HL-60 (cell line): ENCODE data around the gene KRT75.

Source experiments
- CTCF ChIP-seq: IDR thresholded peaks from one replicate; pipeline ENCODE4 v1.5.1; 2011; ENCODE audit warnings: low read length, control low read depth, inconsistent platforms; ENCODE audit not compliant: insufficient read depth
- POLR2AphosphoS5 ChIP-seq: IDR thresholded peaks from 2 replicates; pipeline ENCODE4 v1.6.1; 2012; ENCODE audit warnings: low read depth
- REST ChIP-seq: IDR thresholded peaks from 2 replicates; pipeline ENCODE4 v1.6.1; 2012; ENCODE audit warnings: low read depth; ENCODE audit not compliant: insufficient replicate concordance

- no peak for TF ChIP-seq CTCF
- no peak for TF ChIP-seq POLR2AphosphoS5
- TF ChIP-seq REST, result no peak
Measured at GRCh38 chr12:52405922-52406385, 28.2 kb downstream of the KRT75 start, which contains the start of gene KRT82.
